ENCODE measurements around the gene BRSK2.

Gene BRSK2

DNA sequence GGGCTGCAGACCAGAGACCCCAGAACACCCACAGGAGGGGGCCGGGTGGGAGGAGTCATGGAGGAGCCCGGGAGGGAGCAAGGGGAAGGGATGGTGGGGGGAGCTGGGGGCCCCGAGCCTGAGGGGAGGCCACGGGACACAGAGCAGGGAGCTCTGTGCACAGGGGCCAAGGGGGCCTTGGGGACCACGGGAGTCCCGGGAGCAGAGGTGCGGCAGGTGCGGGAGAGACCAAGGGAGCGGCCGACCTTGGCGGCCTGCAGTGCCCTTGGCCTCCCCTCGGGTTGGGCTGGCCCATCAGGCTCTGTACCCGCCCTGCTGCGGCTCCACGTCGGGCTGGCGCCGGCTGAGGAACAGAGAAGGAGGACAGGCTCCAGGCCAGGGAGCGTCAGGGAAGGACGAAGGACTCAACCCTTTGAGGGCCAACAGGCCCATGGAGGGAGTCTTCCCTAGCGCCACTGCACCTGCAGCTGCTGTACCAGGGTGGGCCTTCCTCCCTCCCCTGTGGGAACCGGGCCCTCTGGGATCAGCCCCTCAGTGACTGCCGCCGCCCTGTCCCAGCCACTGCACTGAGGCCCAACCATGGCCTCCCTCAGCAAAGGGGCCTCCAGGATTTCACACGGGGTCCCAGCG lies 17.8 kb upstream of the BRSK2 start:
- Histone ChIP-seq H3K9ac (ENCODE audit: low read length) (no peak overlapping the region), H3K79me2 (ENCODE audit: low read length) (no peaks in the 10 kb centered on the region), H3K4me1 (ENCODE audit: low read length) (no peaks in the 10 kb centered on the region), H3K4me2 (ENCODE audit: low read depth, low read length) (no peak overlapping the region), H4K20me1 (ENCODE audit: insufficient read depth, low read length) (no peaks in the 10 kb centered on the region), H2AFZ (ENCODE audit: low read length) (no peak overlapping the region), H3K27me3 (replicated peaks; ENCODE audit: insufficient read depth, low read length) (peaks cover 94% of the 10 kb centered on the region), H3K36me3 (replicated peaks; ENCODE audit: insufficient read depth, low read length) (no peaks in the 10 kb centered on the region), H3K9me2 (replicated peaks; ENCODE audit: insufficient read depth, low read length) (no peaks in the 10 kb centered on the region), H3K4me3 (ENCODE audit: low read length) (no peak overlapping the region), H3F3A (ENCODE audit: insufficient read depth, low read length) (no peaks in the 10 kb centered on the region), H3K9me3 (replicated peaks; ENCODE audit: insufficient read depth, low read length) (no peaks in the 10 kb centered on the region), H3K27ac (ENCODE audit: low read length) (no peak overlapping the region)
- TF ChIP-seq, protein P1, sequence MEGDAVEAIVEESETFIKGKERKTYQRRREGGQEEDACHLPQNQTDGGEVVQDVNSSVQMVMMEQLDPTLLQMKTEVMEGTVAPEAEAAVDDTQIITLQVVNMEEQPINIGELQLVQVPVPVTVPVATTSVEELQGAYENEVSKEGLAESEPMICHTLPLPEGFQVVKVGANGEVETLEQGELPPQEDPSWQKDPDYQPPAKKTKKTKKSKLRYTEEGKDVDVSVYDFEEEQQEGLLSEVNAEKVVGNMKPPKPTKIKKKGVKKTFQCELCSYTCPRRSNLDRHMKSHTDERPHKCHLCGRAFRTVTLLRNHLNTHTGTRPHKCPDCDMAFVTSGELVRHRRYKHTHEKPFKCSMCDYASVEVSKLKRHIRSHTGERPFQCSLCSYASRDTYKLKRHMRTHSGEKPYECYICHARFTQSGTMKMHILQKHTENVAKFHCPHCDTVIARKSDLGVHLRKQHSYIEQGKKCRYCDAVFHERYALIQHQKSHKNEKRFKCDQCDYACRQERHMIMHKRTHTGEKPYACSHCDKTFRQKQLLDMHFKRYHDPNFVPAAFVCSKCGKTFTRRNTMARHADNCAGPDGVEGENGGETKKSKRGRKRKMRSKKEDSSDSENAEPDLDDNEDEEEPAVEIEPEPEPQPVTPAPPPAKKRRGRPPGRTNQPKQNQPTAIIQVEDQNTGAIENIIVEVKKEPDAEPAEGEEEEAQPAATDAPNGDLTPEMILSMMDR (IDR thresholded peaks at IDR 0.05; ENCODE audit: low read length): no peak
- TF ChIP-seq EZH2 (optimal IDR thresholded peaks at IDR 0.05; ENCODE audit: low read depth, low read length): no peak
- no peak for TF ChIP-seq EZH2phosphoT487 (IDR thresholded peaks at IDR 0.05; ENCODE audit: low read length)
- DNase-seq: no peak

DNA sequence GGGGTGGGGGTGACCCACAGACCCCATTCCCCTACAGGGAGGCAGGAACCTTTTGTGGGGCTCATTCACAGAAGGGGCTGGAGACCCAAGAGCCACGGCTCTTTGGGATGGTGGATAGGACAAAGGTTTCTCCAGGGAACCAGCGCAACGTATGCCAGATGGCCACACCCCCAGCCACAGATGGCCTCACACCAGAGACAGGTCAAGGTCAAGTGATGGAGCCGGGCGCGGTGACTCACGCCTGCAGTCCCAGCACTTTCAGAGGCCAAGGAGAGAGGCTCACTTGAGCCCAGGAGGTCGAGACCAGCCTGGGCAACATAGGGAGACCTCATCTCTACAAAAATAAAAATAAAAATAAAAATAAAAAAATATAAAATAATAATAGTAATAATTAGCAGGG lies 17.1 kb upstream of the BRSK2 start:
- Histone ChIP-seq H4K20me1 (ENCODE audit: insufficient read depth, low read length) (no peaks in the 10 kb centered on the region), H3K27ac (ENCODE audit: low read length) (no peak overlapping the region), H3F3A (ENCODE audit: insufficient read depth, low read length) (no peaks in the 10 kb centered on the region), H2AFZ (ENCODE audit: low read length) (no peak overlapping the region), H3K9me3 (replicated peaks; ENCODE audit: insufficient read depth, low read length) (no peaks in the 10 kb centered on the region), H3K79me2 (ENCODE audit: low read length) (no peaks in the 10 kb centered on the region), H3K27me3 (replicated peaks; ENCODE audit: insufficient read depth, low read length) (peaks cover 96% of the 10 kb centered on the region), H3K4me3 (ENCODE audit: low read length) (no peak overlapping the region), H3K36me3 (replicated peaks; ENCODE audit: insufficient read depth, low read length) (no peaks in the 10 kb centered on the region), H3K9ac (ENCODE audit: low read length) (no peak overlapping the region), H3K9me2 (replicated peaks; ENCODE audit: insufficient read depth, low read length) (no peaks in the 10 kb centered on the region), H3K4me1 (ENCODE audit: low read length) (no peaks in the 10 kb centered on the region), H3K4me2 (ENCODE audit: low read depth, low read length) (no peak overlapping the region)
- TF ChIP-seq EZH2 (optimal IDR thresholded peaks at IDR 0.05; ENCODE audit: low read depth, low read length): no peak
- TF ChIP-seq, protein P1 (IDR thresholded peaks at IDR 0.05; ENCODE audit: low read length): no peak
- TF ChIP-seq EZH2phosphoT487 (IDR thresholded peaks at IDR 0.05; ENCODE audit: low read length): no peak
- no peak for DNase-seq

DNA sequence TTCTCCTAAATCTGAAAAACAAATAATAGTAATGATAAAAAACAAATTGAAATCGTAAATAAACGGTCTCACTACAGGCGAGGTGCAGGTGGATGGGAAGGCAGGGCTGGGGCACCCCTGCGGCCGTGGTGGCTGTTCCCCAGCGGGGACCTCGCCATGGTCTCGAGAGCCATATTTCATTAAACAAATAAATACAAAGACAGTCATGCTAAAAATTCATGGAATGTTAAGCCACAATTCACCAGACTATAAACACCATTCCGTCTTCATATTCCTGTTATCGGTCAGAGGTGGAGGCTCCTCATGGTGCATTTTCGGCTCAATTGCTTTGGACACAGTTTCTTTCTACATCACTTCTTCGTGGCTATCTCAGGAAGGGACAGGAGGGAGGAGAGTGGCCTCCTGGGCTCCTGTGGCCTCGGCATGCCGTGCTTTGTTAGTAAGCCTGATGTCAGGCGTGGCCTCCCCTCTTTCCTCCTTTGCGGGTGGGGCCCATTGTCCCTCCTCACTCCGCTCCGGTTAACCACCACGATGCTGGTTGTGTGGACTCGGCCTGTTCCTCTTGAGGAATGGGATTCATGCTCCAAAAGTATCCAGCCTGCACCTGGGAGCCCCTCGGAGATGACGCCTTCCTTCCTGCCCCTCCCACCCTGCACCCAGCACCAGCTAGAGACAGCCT lies 16.1 kb upstream of the BRSK2 start:
- Histone ChIP-seq H3K4me3 (ENCODE audit: low read length) (no peak overlapping the region), H3K27me3 (replicated peaks; ENCODE audit: insufficient read depth, low read length) (peaks cover 96% of the 10 kb centered on the region), H4K20me1 (ENCODE audit: insufficient read depth, low read length) (no peaks in the 10 kb centered on the region), H3K4me1 (ENCODE audit: low read length) (no peaks in the 10 kb centered on the region), H3K79me2 (ENCODE audit: low read length) (no peaks in the 10 kb centered on the region), H3K27ac (ENCODE audit: low read length) (no peak overlapping the region), H3K9me2 (replicated peaks; ENCODE audit: insufficient read depth, low read length) (no peaks in the 10 kb centered on the region), H3K9me3 (replicated peaks; ENCODE audit: insufficient read depth, low read length) (no peaks in the 10 kb centered on the region), H3K36me3 (replicated peaks; ENCODE audit: insufficient read depth, low read length) (no peaks in the 10 kb centered on the region), H2AFZ (ENCODE audit: low read length) (no peak overlapping the region), H3K9ac (ENCODE audit: low read length) (no peak overlapping the region), H3K4me2 (ENCODE audit: low read depth, low read length) (no peak overlapping the region), H3F3A (ENCODE audit: insufficient read depth, low read length) (no peaks in the 10 kb centered on the region)
- TF ChIP-seq EZH2phosphoT487 (IDR thresholded peaks at IDR 0.05; ENCODE audit: low read length): no peak
- TF ChIP-seq, protein P1 (IDR thresholded peaks at IDR 0.05; ENCODE audit: low read length): no peak
- TF ChIP-seq EZH2 (optimal IDR thresholded peaks at IDR 0.05; ENCODE audit: low read depth, low read length): no peak
- DNase-seq: no peak
